Kidney (tissue), 14 donors: ENCODE results near the gene NDUFA8. TPM values are rescaled to one million over a fixed set of nuclear protein-coding genes. Genes with fewer than 3 reads are reported as not detected.

ENCODE experiments used
- DNase-seq, 5 donors: peaks; one replicate each; pipeline ENCODE4 v3.0.0-alpha.2; 2013 to 2020
- FAIRE-seq: peaks from 2 replicates; lab custom pipeline; 2012; peaks lifted over from hg19 to GRCh38; lab: Jason Lieb, UNC
- H3K27ac ChIP-seq, 2 donors: one replicate each; pipeline ENCODE4 v1.7.0; 2013; ENCODE audit warnings: low read depth in 2 of 2, low read length in 2 of 2, inconsistent platforms in 1 of 2
- H3K27me3 ChIP-seq: one replicate; pipeline ENCODE4 v1.7.1; 2013; ENCODE audit warnings: low read length, inconsistent platforms; ENCODE audit not compliant: control insufficient read depth, insufficient read depth
- H3K36me3 ChIP-seq, 3 donors: one replicate each; pipeline versions ENCODE4 v1.7.0 to v1.7.1; 2013; ENCODE audit warnings: low read length in 3 of 3, control low read depth in 1 of 3, inconsistent platforms in 1 of 3; ENCODE audit not compliant: insufficient read depth in 3 of 3, control insufficient read depth in 2 of 3
- H3K4me1 ChIP-seq, 3 donors: one replicate each; pipeline versions ENCODE4 v1.7.0 to v1.7.1; 2013; ENCODE audit warnings: low read length in 3 of 3, inconsistent platforms in 1 of 3, low read depth in 1 of 3; ENCODE audit not compliant: control insufficient read depth in 2 of 3, insufficient read depth in 2 of 3
- H3K4me3 ChIP-seq, 3 donors: one replicate each; pipeline versions ENCODE4 v1.7.0 to v1.8.1; 2013; ENCODE audit warnings: low read length in 3 of 3, control low read depth in 1 of 3, inconsistent platforms in 1 of 3
- H3K9ac ChIP-seq, 3 donors: one replicate each; pipeline versions ENCODE4 v1.7.0 to v1.7.1; 2013; ENCODE audit warnings: low read length in 3 of 3, control low read depth in 1 of 3, inconsistent platforms in 1 of 3
- H3K9me3 ChIP-seq, 3 donors: one replicate each; pipeline versions ENCODE4 v1.7.0 to v1.7.1; 2013; ENCODE audit warnings: low read length in 3 of 3, control low read depth in 1 of 3, inconsistent platforms in 1 of 3; ENCODE audit not compliant: control insufficient read depth in 2 of 3, insufficient read depth in 1 of 3
- intact Hi-C: fragments of 100-400 bp; cut with DNase I; formaldehyde crosslinking; loops from one replicate; pipeline ENCODE4 v1.11.1; 2022
- polyA plus RNA-seq: library from polyadenylated mRNA; stranded (reverse); fragments of 350-450 nt; fragmentation: Illumina TruSeq; extraction: RNeasy Lipid Tissue Mini Kit (QIAGEN cat#74804); gene quantifications from one replicate; pipeline ENCODE4 v1.2.3, GENCODE V29; 2014; ENCODE audit warnings: low read depth, low replicate concordance; ENCODE audit not compliant: insufficient read depth
- total RNA-seq: library from RNA; stranded (reverse); fragmentation: NEBNext Ultra II Directional; extraction: Animal tissue kit (Norgen Biotek cat#: 25700); gene quantifications from one replicate; pipeline ENCODE4 v1.2.1, GENCODE V29; 2021
- TF ChIP-seq, protein P1 (sequence below): IDR thresholded peaks from 3 replicates; pipeline ENCODE4 v1.5.1; 2012; ENCODE audit warnings: mild to moderate bottlenecking, moderate library complexity, borderline replicate concordance; ENCODE audit not compliant: insufficient read depth; ENCODE audit errors: extremely low read depth
- donor health status: control.
- donor health status: control.
- donor health status: control.
- donor health status: control.
- donor health status: control.
- donor health status: DM: yes; HTN: yes; CAD: no.
- donor health status: Normal renal cell carcinoma (clear cell type).

The NDUFA8 gene
- total and polyA plus RNA-seq, 2 donors from 2014 or later: 42.5 to 264 TPM

DNA sequence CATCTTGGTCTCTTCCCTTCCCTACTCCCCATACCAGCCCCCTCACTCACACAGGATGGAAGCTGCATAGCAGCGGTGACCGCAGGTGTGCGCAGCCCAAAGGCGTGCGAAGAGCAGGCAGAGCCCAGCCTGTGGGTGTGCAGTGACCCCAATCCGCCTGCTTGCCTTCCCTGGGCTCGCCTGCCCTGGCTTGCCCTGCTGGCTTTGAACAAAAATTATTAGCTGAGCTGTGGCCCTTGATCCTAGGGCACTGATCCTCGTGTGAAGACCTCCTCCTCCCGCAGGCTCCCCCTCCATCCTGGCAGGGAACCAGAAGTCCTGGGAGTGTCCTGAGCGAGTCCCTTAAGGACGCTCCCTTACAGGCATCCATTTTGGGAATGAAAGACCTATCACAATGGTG, 32.0 kb upstream of the NDUFA8 start:
- TF ChIP-seq, protein P1, sequence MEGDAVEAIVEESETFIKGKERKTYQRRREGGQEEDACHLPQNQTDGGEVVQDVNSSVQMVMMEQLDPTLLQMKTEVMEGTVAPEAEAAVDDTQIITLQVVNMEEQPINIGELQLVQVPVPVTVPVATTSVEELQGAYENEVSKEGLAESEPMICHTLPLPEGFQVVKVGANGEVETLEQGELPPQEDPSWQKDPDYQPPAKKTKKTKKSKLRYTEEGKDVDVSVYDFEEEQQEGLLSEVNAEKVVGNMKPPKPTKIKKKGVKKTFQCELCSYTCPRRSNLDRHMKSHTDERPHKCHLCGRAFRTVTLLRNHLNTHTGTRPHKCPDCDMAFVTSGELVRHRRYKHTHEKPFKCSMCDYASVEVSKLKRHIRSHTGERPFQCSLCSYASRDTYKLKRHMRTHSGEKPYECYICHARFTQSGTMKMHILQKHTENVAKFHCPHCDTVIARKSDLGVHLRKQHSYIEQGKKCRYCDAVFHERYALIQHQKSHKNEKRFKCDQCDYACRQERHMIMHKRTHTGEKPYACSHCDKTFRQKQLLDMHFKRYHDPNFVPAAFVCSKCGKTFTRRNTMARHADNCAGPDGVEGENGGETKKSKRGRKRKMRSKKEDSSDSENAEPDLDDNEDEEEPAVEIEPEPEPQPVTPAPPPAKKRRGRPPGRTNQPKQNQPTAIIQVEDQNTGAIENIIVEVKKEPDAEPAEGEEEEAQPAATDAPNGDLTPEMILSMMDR: no peak
- Histone ChIP-seq H3K27ac (no peak overlapping the region), H3K36me3 (no peaks in the 10 kb centered on the region), H3K9me3 (no peaks in the 10 kb centered on the region), H3K4me1 (no peaks in the 10 kb centered on the region), H3K4me3 (no peak overlapping the region), H3K27me3 (no peaks in the 10 kb centered on the region), H3K9ac (no peak overlapping the region)
- peak in 4 of 5 donors; percentile 59 to 64 (median 60) for DNase-seq
- no peak for FAIRE-seq
- intact Hi-C loops: no loop called here

DNA sequence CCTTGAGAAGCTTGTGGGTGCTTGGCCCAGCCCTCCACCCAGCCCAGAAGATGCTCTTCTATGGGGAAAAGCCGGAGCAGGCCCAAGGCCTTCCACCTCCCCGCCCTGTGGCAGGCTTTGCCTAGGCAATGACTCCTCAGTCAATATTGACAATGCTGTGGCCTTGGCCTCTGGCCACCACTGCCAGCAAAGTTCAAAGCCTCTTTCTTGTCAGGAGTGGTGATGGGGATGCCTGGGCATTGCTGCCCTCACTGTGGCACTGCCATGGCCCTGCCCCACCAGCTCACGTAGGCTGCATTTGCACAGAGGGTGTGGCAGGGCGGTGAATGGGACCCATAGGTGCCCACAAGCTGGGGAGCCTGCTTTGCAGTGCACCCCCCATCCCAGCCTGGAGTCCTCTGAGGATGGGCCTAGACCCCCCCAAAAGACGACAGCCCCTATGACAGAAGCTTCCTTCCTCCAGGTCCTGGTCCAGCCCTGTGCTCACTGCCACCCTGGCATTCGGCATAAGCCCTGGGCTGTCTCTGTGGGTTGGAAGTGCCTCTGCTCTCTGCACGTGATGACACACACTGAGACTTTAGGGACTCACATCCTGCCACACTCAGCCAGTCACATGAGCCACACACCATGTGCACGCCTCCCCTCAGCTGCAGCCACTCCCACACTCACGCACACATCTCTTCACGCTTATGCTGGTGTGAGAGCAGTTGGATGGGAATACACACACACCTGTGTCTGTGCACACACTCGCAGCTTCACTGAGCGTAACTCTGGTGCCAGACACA, 31.2 kb upstream of the NDUFA8 start:
- intact Hi-C loops: no loop called here
- no peak overlapping the region for H3K27ac ChIP-seq
- no peak overlapping the region for H3K9ac ChIP-seq
- TF ChIP-seq, protein P1: no peak
- FAIRE-seq (no peak), DNase-seq (peak in 2 of 5 donors; percentile 17 to 24)
- no peak overlapping the region for H3K4me3 ChIP-seq
- H3K9me3 ChIP-seq: no peaks in the 10 kb centered on the region
- no peaks in the 10 kb centered on the region for H3K4me1 ChIP-seq
- H3K27me3 ChIP-seq: no peaks in the 10 kb centered on the region
- no peaks in the 10 kb centered on the region for H3K36me3 ChIP-seq

DNA sequence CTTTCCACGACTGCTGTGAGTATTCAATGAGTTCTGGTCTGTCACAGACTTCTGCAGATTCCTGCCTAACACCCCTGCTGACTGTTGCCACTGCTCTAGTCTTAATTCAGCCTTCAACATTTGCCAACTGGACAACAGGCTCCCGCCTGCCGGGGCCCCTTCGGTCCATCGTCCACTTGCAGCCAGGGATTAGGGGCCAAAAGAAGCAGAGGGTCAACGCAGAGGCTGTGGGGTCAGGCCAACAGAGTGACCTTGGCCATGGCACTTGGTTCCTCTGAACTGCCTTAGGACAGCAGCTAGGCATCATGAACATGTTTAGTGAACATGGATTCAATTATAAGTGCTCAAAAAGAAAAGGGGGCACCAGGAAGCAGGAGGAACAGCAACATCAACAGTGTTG, 28.8 kb upstream of the NDUFA8 start:
- Histone ChIP-seq H3K36me3 (no peaks in the 10 kb centered on the region), H3K9me3 (no peaks in the 10 kb centered on the region), H3K4me3 (no peak overlapping the region), H3K9ac (no peak overlapping the region), H3K4me1 (no peaks in the 10 kb centered on the region), H3K27me3 (no peaks in the 10 kb centered on the region), H3K27ac (no peak overlapping the region)
- DNase-seq: no peak
- TF ChIP-seq, protein P1: no peak
- FAIRE-seq: no peak
- intact Hi-C loops: no loop called here
